MG63 (cell line): ENCODE data around the gene FAM240B. TPM values are rescaled to one million over a fixed set of nuclear protein-coding genes. Genes with fewer than 3 reads are reported as not detected.

Source experiments
- DNase-seq: peaks from one replicate; pipeline ENCODE4 v3.0.0-alpha.2; 2020
- H3K27me3 ChIP-seq: fragments of 250-450 bp; sonication (Bioruptor Pico); 2 replicates; pipeline ENCODE4 v1.5.1; 2020; ENCODE audit warnings: mild to moderate bottlenecking, moderate library complexity
- H3K36me3 ChIP-seq: fragments of 250-450 bp; sonication (Bioruptor Pico); 2 replicates; pipeline ENCODE4 v1.5.1; 2020; ENCODE audit warnings: mild to moderate bottlenecking, moderate library complexity
- H3K4me3 ChIP-seq: fragments of 250-450 bp; sonication (Bioruptor Pico); 2 replicates; pipeline ENCODE4 v1.5.1; 2020; ENCODE audit warnings: mild to moderate bottlenecking, moderate library complexity
- H3K9me3 ChIP-seq: fragments of 250-450 bp; sonication (Bioruptor Pico); 2 replicates; pipeline ENCODE4 v1.5.1; 2020; ENCODE audit warnings: mild to moderate bottlenecking, moderate library complexity
- total RNA-seq: library from RNA; depleted of rRNA; stranded (reverse); fragments of >200 nt; shearing (Covaris generic); gene quantifications from 2 replicates; pipeline ENCODE4 v1.2.3, GENCODE V29; 2014; ENCODE audit warnings: low replicate concordance; rRNA removed

The FAM240B gene
- total RNA-seq, 1 experiment from 2014 or later: not detected

DNA sequence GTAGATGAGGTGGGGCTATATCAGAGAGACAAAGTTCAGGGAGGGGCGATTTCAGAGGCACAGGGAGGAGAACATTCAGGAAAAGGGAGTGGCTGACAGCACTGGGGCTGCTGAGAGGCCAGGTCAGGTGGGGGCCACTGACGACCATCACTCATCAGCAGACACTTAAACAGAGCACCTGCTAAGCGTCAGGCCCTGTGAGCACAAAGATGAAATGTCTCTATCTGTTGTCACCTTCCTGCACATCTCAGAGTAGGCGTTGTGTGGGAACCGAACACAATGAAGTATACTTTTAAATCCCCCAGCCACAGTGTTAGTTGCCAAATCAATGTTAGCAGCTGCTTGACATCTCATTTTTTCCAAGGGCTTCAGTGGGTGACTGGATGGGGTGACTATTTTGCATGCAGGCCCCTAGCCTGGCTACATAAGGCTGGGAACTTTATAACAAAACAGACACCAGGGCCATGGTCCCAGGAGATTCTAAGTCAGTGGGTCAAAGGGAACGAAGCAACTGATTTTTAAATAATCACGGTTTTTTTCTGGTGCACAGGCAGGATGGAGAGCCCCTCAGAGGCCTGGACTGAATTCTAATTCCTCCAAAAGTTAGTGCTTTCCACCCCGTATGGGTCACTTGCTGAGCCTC, 68.4 kb downstream of the FAM240B start:
- no peaks in the 10 kb centered on the region for H3K36me3 ChIP-seq

DNA sequence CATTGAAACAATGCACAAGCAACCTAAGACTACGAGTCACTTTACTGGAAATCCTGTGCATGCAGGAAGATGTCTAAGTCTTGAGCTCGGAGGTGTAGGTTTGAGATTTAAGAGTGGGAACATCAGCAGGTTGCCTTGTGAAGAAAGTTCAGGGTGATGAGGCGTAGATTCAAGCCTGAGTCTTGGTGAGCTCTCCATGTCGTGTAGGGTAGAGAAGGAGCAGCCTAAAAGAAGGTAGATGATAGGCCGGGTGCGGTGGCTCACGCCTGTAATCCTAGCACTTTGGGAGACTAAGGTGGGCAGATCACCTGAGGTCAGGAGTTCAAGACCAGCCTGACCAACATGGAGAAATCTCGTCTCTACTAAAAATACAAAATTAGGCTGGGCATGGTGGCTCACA, 69.4 kb downstream of the FAM240B start:
- no peak for DNase-seq
- H3K4me3 ChIP-seq: no peak overlapping the region
- no peaks in the 10 kb centered on the region for H3K9me3 ChIP-seq
- no peaks in the 10 kb centered on the region for H3K27me3 ChIP-seq
- H3K36me3 ChIP-seq: no peaks in the 10 kb centered on the region

More for the DNA sequence above, 68.4 kb downstream of the FAM240B start:
- H3K4me3 ChIP-seq: no peak overlapping the region
- H3K9me3 ChIP-seq: no peaks in the 10 kb centered on the region
- no peaks in the 10 kb centered on the region; the same call in 1 of the 2 replicates for H3K27me3 ChIP-seq
- no peak for DNase-seq

DNA sequence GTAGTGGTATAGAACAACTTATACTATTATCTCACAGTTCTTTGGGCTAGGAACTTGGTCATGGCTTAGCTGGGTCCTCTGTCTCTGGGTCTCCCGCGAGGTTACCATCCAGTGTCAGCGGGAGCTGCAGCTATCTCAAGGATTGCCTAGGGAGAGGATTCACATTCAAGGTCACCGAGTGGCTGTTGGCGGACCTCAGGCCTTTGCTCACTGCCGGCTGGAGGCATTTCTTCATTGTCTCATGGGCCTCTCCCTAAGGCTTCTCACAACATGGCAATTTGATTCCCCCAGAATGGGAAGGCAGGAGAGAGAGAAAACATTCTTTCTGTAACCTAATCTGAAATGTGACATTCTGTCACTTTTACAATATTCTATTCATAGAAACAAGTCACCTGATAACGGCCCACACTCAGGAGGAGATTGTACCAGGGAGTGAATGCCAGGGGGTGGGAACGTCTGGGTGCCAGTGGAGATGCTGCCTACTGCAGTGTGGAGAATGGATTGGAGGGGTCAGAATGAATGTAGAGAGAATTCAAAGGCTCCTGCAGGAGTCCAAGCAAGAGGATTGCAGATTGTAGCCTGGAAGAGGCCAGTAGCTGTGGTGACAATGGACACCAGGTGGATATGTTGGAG, 70.1 kb downstream of the FAM240B start:
- no peak for DNase-seq
- Histone ChIP-seq H3K9me3 (no peaks in the 10 kb centered on the region), H3K4me3 (no peak overlapping the region)

DNA sequence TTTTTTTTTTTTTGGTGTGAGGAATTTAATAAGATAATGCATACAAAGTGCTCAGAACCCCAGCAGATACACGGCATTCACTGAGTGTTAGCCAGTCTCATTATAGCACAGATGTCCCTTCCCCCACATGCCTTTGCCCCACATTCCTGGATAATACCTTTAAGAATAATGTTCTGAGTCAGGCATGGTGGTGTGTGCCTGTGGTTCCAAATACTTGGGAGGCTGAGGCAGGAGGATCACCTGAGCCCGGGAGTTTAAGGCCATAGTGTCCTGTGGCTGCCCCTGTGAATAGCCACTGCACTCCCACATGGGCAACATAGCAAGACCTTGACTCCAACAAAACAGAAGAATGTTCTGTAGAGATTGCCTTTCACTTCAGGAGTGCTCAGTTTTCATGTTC, 75.3 kb downstream of the FAM240B start:
- DNase-seq: no peak
- no peaks in the 10 kb centered on the region for H3K27me3 ChIP-seq
- H3K4me3 ChIP-seq: no peak overlapping the region
- H3K9me3 ChIP-seq: no peaks in the 10 kb centered on the region
- no peaks in the 10 kb centered on the region for H3K36me3 ChIP-seq

More for the DNA sequence above, 70.1 kb downstream of the FAM240B start:
- H3K27me3 ChIP-seq: no peaks in the 10 kb centered on the region
- no peaks in the 10 kb centered on the region for H3K36me3 ChIP-seq

Other genes starting within 250 kb of the FAM240B start
- gene ANKRD18A, start 99.5 kb downstream of the FAM240B start, total RNA-seq: 0.07 TPM in 1 of 2 replicates, not detected in the other